C4-2B (cell line): ENCODE measurements around the gene CSNK2A1.

Experiments used
- H3K27ac ChIP-seq: fragments of 450-650 bp; 2 replicates; pipeline ENCODE4 v1.5.1; 2017
- ZFX ChIP-seq: fragments of 450-650 bp; IDR thresholded peaks from 2 replicates; pipeline ENCODE4 v1.6.1; 2017
- TF ChIP-seq, protein P1 (sequence below): fragments of 450-650 bp; conservative IDR thresholded peaks from 2 replicates; pipeline ENCODE4 v1.5.1; 2017; ENCODE audit warnings: mild to moderate bottlenecking

The CSNK2A1 gene

GRCh38 chr20:444117-444516 is 99.5 kb downstream of the CSNK2A1 start:
- H3K27ac ChIP-seq = no peak overlapping the region
- TF ChIP-seq ZFX = no peak
- TF ChIP-seq, protein P1, sequence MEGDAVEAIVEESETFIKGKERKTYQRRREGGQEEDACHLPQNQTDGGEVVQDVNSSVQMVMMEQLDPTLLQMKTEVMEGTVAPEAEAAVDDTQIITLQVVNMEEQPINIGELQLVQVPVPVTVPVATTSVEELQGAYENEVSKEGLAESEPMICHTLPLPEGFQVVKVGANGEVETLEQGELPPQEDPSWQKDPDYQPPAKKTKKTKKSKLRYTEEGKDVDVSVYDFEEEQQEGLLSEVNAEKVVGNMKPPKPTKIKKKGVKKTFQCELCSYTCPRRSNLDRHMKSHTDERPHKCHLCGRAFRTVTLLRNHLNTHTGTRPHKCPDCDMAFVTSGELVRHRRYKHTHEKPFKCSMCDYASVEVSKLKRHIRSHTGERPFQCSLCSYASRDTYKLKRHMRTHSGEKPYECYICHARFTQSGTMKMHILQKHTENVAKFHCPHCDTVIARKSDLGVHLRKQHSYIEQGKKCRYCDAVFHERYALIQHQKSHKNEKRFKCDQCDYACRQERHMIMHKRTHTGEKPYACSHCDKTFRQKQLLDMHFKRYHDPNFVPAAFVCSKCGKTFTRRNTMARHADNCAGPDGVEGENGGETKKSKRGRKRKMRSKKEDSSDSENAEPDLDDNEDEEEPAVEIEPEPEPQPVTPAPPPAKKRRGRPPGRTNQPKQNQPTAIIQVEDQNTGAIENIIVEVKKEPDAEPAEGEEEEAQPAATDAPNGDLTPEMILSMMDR = no peak

DNA sequence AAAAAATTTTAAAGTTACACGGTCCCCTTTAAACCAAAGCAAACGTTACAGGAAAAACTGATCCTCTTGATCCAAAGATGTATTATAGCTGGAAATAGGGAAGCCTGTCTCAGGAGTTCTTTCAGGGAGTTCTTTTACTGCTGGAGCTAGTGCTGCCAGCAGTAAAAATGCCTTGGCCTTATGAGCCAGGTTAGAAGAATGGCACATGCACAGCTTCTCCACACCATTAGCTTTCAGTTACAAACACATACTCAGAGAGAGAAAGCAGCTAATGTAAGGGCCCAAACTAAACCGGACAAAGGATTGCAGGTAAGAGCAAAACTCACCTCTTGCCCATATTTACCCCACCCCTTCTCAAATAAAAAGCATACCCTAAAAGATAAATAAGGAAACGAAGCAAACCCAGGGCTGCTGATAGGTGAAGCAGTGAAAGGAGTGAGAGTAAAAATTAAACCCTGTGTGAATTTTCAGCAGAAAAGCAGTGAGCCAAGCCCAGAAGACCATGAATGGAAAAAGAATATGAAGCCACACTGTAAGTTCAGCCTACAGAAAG is 100.3 kb downstream of the CSNK2A1 start:
- no peak for TF ChIP-seq ZFX
- TF ChIP-seq, protein P1 = no peak
- H3K27ac ChIP-seq = no peak overlapping the region

GRCh38 chr20:440636-441035 is 103.0 kb downstream of the CSNK2A1 start:
- no peak overlapping the region for H3K27ac ChIP-seq
- TF ChIP-seq, protein P1 = no peak
- TF ChIP-seq ZFX = no peak

- no peak overlapping the region for H3K27ac ChIP-seq
- TF ChIP-seq, protein P1 = no peak
Observed at GRCh38 chr20:440148-440547, 103.4 kb downstream of the CSNK2A1 start.

DNA sequence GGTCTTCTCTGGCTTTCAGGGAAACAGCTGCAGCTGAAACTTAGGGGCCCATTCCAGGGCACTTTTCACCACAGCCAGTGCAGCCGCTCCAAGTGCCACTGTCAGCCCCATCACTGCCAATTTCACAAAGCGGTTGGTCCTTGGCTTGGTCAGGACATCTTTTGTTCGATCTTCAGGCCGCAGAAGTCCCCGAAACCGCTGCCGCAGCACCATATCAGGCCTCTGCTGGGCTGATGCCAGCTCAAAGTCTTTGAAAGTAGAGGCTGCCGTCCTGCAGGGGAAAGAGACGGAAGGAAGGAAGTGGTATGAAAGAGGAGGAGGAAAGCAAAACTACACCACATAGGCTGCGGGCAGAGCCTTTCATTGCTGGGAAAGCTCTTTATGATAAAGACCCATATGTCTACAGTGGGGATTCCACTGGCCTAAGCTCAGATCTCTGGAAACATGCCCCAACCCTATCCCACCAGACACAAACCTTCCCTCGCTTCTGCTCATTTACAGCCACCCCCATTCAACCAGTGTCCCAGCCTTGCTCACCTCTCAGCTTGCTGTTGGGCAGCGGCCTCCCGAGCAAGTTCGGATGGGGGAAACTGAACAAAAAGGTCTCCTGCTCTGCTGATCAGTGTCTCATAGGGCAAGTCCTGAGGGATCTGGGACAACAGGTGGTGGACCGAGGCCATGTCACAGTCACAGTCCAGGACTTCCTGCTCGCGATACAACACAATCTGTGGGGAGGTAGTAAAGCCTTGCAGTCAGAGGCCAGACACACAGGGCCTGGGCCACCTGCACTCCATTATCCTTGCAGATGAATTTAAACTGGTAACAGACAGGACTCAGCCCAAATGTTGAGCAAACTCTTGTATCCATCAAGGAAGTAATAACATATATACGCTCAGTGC is 104.8 kb downstream of the CSNK2A1 start:
- no peak overlapping the region for H3K27ac ChIP-seq

DNA sequence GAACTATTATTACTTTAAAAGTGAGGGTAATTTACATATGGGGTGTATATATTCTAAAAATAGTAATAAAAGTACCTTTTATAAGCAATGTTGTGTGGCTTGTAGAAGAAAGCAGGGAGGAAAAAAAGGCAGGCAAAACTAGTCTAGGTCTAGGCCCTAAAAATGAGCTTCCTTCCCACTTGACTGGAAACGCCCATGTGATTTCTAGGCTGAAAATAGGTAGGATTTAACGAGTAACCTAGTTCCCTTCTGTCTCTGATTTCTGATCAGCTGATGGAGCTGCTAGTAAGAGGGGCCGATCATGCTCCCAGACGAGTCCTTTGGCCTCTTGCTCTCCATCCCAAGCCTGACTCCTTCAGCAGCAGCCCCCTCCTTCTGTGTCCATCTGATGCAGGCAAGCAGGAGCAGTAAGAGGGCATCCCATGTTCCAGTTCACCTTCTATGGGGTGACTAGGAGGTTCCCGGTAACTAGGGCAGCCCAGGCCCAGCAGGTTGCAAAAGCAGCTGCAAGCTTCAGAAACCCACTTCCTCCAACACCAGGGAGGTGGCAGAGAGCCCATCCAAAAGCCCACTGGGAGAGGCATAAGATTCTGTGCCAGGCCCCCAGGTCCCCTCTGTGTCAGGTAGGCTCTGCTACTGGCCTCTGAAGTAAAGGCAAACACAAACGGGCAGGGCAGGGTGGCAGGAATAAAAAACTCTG is 105.7 kb downstream of the CSNK2A1 start:
- TF ChIP-seq ZFX = no peak
- TF ChIP-seq, protein P1 = no peak
- H3K27ac ChIP-seq = no peak overlapping the region

More for the DNA sequence above, 104.8 kb downstream of the CSNK2A1 start:
- TF ChIP-seq ZFX = no peak
- TF ChIP-seq, protein P1 = no peak

GRCh38 chr20:436476-436875 is 107.1 kb downstream of the CSNK2A1 start:
- TF ChIP-seq, protein P1 = no peak
- TF ChIP-seq ZFX = no peak
- H3K27ac ChIP-seq = no peak overlapping the region
